GM23338 (cell line): Measurements from ENCODE around the gene NAALADL2. TPM values are rescaled to one million over a fixed set of nuclear protein-coding genes. Genes with fewer than 3 reads are reported as not detected.

ENCODE experiments used
- ATAC-seq: fragments of 200-7000 bp; cut with Tn5 transposase; 3 replicates; pipeline ENCODE4 v1.9.1; 2020
- DNase-seq: peaks from one replicate; pipeline ENCODE4 v3.0.0-alpha.2; 2015; ENCODE audit warnings: low spot score
- H2AFZ ChIP-seq: fragments of 200-600 bp; sonication (generic); 2 replicates; pipeline ENCODE4 v1.8.0; 2016; ENCODE audit warnings: antibody characterized with exemption, mild to moderate bottlenecking, moderate library complexity
- H3F3A ChIP-seq: fragments of 200-600 bp; sonication (generic); replicated peaks from 2 replicates; pipeline ENCODE4 v1.8.0; 2017; ENCODE audit warnings: antibody characterized with exemption, mixed run types, low read depth
- H3K27ac ChIP-seq: fragments of 200-600 bp; sonication (generic); 2 replicates; pipeline ENCODE4 v1.6.1; 2016; ENCODE audit warnings: low read depth
- H3K27me3 ChIP-seq: fragments of 200-600 bp; sonication (generic); 2 replicates; pipeline ENCODE4 v1.8.0; 2016; ENCODE audit warnings: mild to moderate bottlenecking, mixed run types, moderate library complexity; ENCODE audit not compliant: insufficient read depth
- H3K36me3 ChIP-seq: fragments of 200-600 bp; sonication (generic); 2 replicates; pipeline ENCODE4 v1.8.0; 2016; ENCODE audit warnings: mild to moderate bottlenecking; ENCODE audit not compliant: insufficient read depth
- H3K4me1 ChIP-seq: fragments of 200-600 bp; sonication (generic); 2 replicates; pipeline ENCODE4 v1.8.0; 2016; ENCODE audit warnings: mild to moderate bottlenecking, moderate library complexity; ENCODE audit not compliant: insufficient read depth
- H3K4me2 ChIP-seq: fragments of 200-600 bp; sonication (generic); 2 replicates; pipeline ENCODE4 v1.7.1; 2017; ENCODE audit warnings: mixed run types
- H3K4me3 ChIP-seq: fragments of 200-600 bp; sonication (generic); 2 replicates; pipeline ENCODE4 v1.6.1; 2016; ENCODE audit warnings: mixed run types
- H3K79me2 ChIP-seq: fragments of 200-600 bp; sonication (generic); replicated peaks from 2 replicates; pipeline ENCODE4 v1.8.0; 2017; ENCODE audit warnings: mild to moderate bottlenecking; ENCODE audit not compliant: insufficient read depth
- H3K9me2 ChIP-seq: fragments of 200-600 bp; sonication (generic); 2 replicates; pipeline ENCODE4 v1.8.0; 2017; ENCODE audit not compliant: insufficient read depth
- H4K20me1 ChIP-seq: fragments of 200-600 bp; sonication (generic); replicated peaks from 2 replicates; pipeline ENCODE4 v1.8.0; 2017; ENCODE audit warnings: mild to moderate bottlenecking; ENCODE audit not compliant: insufficient read depth
- H3K27ac Mint-ChIP-seq: 2 replicates; pipeline ENCODE4 v1.8.0; 2020; ENCODE audit warnings: inconsistent platforms, mild to moderate bottlenecking, moderate library complexity, mixed read lengths
- H3K27me3 Mint-ChIP-seq: 3 replicates; pipeline ENCODE4 v1.8.0; 2022; ENCODE audit warnings: low read depth, mild to moderate bottlenecking, moderate library complexity, mixed read lengths, inconsistent platforms; ENCODE audit not compliant: insufficient read depth, poor library complexity
- H3K36me3 Mint-ChIP-seq: 3 replicates; pipeline ENCODE4 v1.8.0; 2021; ENCODE audit warnings: low read depth, mild to moderate bottlenecking, inconsistent platforms, moderate library complexity, mixed read lengths
- H3K4me1 Mint-ChIP-seq: 3 replicates; pipeline ENCODE4 v1.8.0; 2020; ENCODE audit warnings: mild to moderate bottlenecking, inconsistent platforms, mixed read lengths
- H3K4me3 Mint-ChIP-seq: 3 replicates; pipeline ENCODE4 v1.8.0; 2021; ENCODE audit warnings: moderate library complexity, mild to moderate bottlenecking, inconsistent platforms, mixed read lengths
- H3K9me3 Mint-ChIP-seq: 3 replicates; pipeline ENCODE4 v1.8.0; 2020; ENCODE audit warnings: moderate library complexity, mild to moderate bottlenecking, inconsistent platforms, mixed read lengths
- CREB1 ChIP-seq: fragments of 250-450 bp; sonication (Bioruptor Pico); IDR thresholded peaks from 2 replicates; pipeline ENCODE4 v1.5.0; 2020; ENCODE audit warnings: low read depth, mild to moderate bottlenecking, moderate library complexity
- CTCF ChIP-seq, 2 experiments: fragments of 200-600 bp in 1 of 2; sonication (generic) in 1 of 2; conservative IDR thresholded peaks; 2 replicates each; pipeline versions ENCODE4 v1.5.1 to v1.6.1; 2016 to 2017; ENCODE audit warnings: antibody characterized with exemption in 2 of 2, low read depth in 2 of 2, mild to moderate bottlenecking in 2 of 2, moderate library complexity in 1 of 2
- ETS1 ChIP-seq: IDR thresholded peaks from 2 replicates; pipeline ENCODE4 v1.6.1; 2016; ENCODE audit warnings: antibody characterized with exemption
- EZH2 ChIP-seq: fragments of 200-600 bp; sonication (generic); IDR thresholded peaks from one replicate; pipeline ENCODE4 v1.8.0; 2017; ENCODE audit warnings: antibody characterized with exemption, mild to moderate bottlenecking, low read depth; ENCODE audit not compliant: unreplicated experiment
- EZH2phosphoT487 ChIP-seq: fragments of 200-600 bp; sonication (generic); IDR thresholded peaks from one replicate; pipeline ENCODE4 v1.8.1; 2018; ENCODE audit warnings: antibody characterized with exemption; ENCODE audit not compliant: unreplicated experiment
- JUNB ChIP-seq: IDR thresholded peaks from one replicate; pipeline ENCODE4 v1.6.1; 2016; ENCODE audit warnings: antibody characterized with exemption; ENCODE audit not compliant: unreplicated experiment
- NANOG ChIP-seq: IDR thresholded peaks from 2 replicates; pipeline ENCODE4 v1.6.1; 2016; ENCODE audit warnings: antibody characterized with exemption, borderline replicate concordance
- POLR2AphosphoS5 ChIP-seq: IDR thresholded peaks from 2 replicates; pipeline ENCODE4 v1.6.1; 2016; ENCODE audit warnings: antibody characterized with exemption, low read depth
- REST ChIP-seq: IDR thresholded peaks from one replicate; pipeline ENCODE4 v1.6.1; 2018; ENCODE audit warnings: antibody characterized with exemption; ENCODE audit not compliant: unreplicated experiment
- STAT1 ChIP-seq: IDR thresholded peaks from one replicate; pipeline ENCODE4 v1.6.1; 2016; ENCODE audit warnings: antibody characterized with exemption; ENCODE audit not compliant: unreplicated experiment
- ZNF114 ChIP-seq: fragments of 250-450 bp; sonication (Bioruptor Pico); IDR thresholded peaks from 2 replicates; pipeline ENCODE4 v1.5.0; 2020; ENCODE audit warnings: mild to moderate bottlenecking, moderate library complexity
- ZNF331 ChIP-seq: fragments of 250-450 bp; sonication (Bioruptor Pico); IDR thresholded peaks from 2 replicates; pipeline ENCODE4 v1.5.0; 2020; ENCODE audit warnings: low read depth, mild to moderate bottlenecking, moderate library complexity
- ZNF462 ChIP-seq: fragments of 250-450 bp; sonication (Bioruptor Pico); IDR thresholded peaks from 2 replicates; pipeline ENCODE4 v1.5.0; 2020; ENCODE audit warnings: mild to moderate bottlenecking, moderate library complexity
- polyA plus RNA-seq: library from polyadenylated mRNA; unstranded; fragments of >200 nt; fragmentation: Nextera tagmentation; extraction: Ambion mirVana; gene quantifications from 2 replicates; pipeline ENCODE4 v1.2.1, GENCODE V29; 2016
- total RNA-seq: library from RNA; depleted of rRNA; stranded (reverse); fragments of >200 nt; shearing (Covaris generic); gene quantifications from 2 replicates; pipeline ENCODE4 v1.2.3, GENCODE V29; 2014

NAALADL2 gene
- total and polyA plus RNA-seq, 2 experiments from 2014 or later: 1.6 to 2.6 TPM

GRCh38 chr3:175149675-175150074 is 290.5 kb downstream of the NAALADL2 start:
- no peak for ATAC-seq
- no peaks in the 10 kb centered on the region for H3K4me1 ChIP-seq
- H3K4me2 ChIP-seq: no peak overlapping the region
- H3K9me3 Mint-ChIP-seq: no peaks in the 10 kb centered on the region
- no peak overlapping the region for H2AFZ ChIP-seq
- H3K4me3 ChIP-seq: no peak overlapping the region
- no peak for DNase-seq
- H3K4me1 Mint-ChIP-seq: peaks cover 11% of the 10 kb centered on the region; the same call in 2 of the 3 replicates
- no peaks in the 10 kb centered on the region for H3K36me3 Mint-ChIP-seq
- H3K4me3 Mint-ChIP-seq: no peak overlapping the region
- H3K27ac Mint-ChIP-seq: no peak overlapping the region
- no peak for TF ChIP-seq EZH2
- no peak for TF ChIP-seq EZH2phosphoT487
- TF ChIP-seq CREB1: no peak
- no peak for TF ChIP-seq STAT1
- no peak for TF ChIP-seq ZNF114
- TF ChIP-seq ETS1: no peak
- no peak for TF ChIP-seq CTCF (conservative IDR thresholded peaks at IDR 0.05; ENCODE audit: low read depth in 2 of 2)
- no peak for TF ChIP-seq NANOG
- TF ChIP-seq ZNF462: no peak
- no peak for TF ChIP-seq ZNF331 (CRISPR knock-in tag)
- no peak for TF ChIP-seq POLR2AphosphoS5
- no peak for TF ChIP-seq REST
- no peak for TF ChIP-seq JUNB
- no peaks in the 10 kb centered on the region for H3K9me2 ChIP-seq
- H3K27me3 ChIP-seq: no peaks in the 10 kb centered on the region
- H3K27ac ChIP-seq: no peak overlapping the region
- H3K79me2 ChIP-seq: no peaks in the 10 kb centered on the region
- H4K20me1 ChIP-seq: no peaks in the 10 kb centered on the region
- no peaks in the 10 kb centered on the region for H3F3A ChIP-seq
- H3K27me3 Mint-ChIP-seq: no peaks in the 10 kb centered on the region
- H3K36me3 ChIP-seq: no peaks in the 10 kb centered on the region
